Activated naive CD8-positive, alpha-beta T cell treated with anti-CD3 and anti-CD28 coated beads, Interleukin-2, amount 10 ng/mL, durations not matched to agents 7 days and 5 days (primary cell): ENCODE data around the gene KRTAP10-5. TPM values are rescaled to one million over a fixed set of nuclear protein-coding genes. Genes with fewer than 3 reads are reported as not detected.
A peak's percentile ranks its signal among the peaks of the same experiment; 100 is the strongest.
"Not testable (repeated sequence)": the region's sequence is repeated elsewhere in the genome, so short reads cannot be mapped to it uniquely, and the experiment has no call there.

Experiments
- ATAC-seq: fragments of 150-1000 bp; cut with Tn5 transposase; one replicate; pipeline ENCODE4 v1.10.0; 2021; ENCODE audit warnings: low read depth, moderate library complexity
- POLR2A ChIA-PET: fragments of 350-600 bp; sonication (Branson Sonifier 250); formaldehyde crosslinking; loops from one replicate; lab custom pipeline; 2021; ENCODE audit warnings: antibody characterized with exemption; lab: Charles Lee
- DNase-seq: peaks from one replicate; pipeline ENCODE4 v3.0.0; 2021
- H3K27ac Mint-ChIP-seq: one replicate; pipeline ENCODE4 v1.8.0; 2022; ENCODE audit warnings: mild to moderate bottlenecking, mixed read lengths
- H3K27me3 Mint-ChIP-seq: one replicate; pipeline ENCODE4 v1.8.0; 2022; ENCODE audit warnings: mild to moderate bottlenecking, moderate library complexity, mixed read lengths
- H3K36me3 Mint-ChIP-seq: one replicate; pipeline ENCODE4 v1.8.0; 2021; ENCODE audit warnings: mild to moderate bottlenecking, mixed read lengths
- H3K4me1 Mint-ChIP-seq: one replicate; pipeline ENCODE4 v1.8.0; 2021; ENCODE audit warnings: mixed read lengths
- H3K4me3 Mint-ChIP-seq: one replicate; pipeline ENCODE4 v1.8.0; 2022; ENCODE audit warnings: mild to moderate bottlenecking, moderate library complexity, mixed read lengths
- H3K9me3 Mint-ChIP-seq: one replicate; pipeline ENCODE4 v1.8.0; 2021; ENCODE audit warnings: mixed read lengths
- total RNA-seq, 2 experiments: library from RNA; stranded (reverse); gene quantifications; one replicate each; pipeline ENCODE4 v1.2.3, GENCODE V29; 2021

Gene KRTAP10-5
- total RNA-seq, 2 experiments from 2014 or later, result not detected

DNA sequence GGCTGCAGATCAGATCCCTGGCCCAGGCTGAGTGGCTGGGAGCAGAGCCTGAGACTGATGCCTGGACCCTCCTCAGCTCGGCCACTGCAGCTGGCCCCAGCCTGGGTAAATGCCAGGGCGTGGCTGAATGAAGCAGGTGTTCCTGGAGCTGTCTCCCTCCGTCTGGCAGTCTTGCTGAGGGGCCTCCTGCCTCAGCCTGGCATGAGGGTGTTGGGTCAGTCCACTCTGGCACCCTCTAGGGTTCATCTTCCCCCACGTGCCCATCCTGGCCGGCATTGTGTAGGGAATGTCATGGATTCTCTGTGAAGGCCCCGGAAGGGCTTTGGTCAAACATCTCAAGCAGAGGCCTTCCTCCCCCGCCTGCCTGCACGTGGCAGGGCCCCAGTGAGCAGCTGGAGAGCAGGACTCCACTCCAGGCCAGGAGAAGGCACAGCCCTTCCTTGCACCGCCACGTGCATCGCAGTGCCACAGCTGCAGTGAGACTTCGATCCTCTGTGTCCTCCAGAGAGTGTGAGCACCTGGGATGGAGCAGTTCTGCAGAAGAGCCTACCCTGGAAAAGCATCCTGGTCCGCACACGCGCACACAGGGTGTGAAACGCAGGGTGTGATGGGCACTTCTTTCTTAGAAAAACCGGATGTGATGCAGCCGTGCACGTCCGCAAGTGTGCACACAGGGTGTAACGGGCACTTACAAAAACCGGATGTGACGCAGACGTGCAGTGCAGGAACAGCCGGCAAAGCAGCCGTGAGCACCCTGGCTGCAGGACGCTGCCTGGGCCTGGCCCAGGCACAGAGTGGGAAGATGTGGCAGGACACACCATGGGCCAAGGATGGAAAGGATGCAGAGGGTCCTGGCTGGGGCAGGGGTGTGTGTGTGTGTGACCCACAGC lies 11.5 kb downstream of the KRTAP10-5 start:
- Mint-ChIP-seq H3K27me3 (no peaks in the 10 kb centered on the region), H3K4me3 (no peak overlapping the region), H3K36me3 (no peaks in the 10 kb centered on the region), H3K4me1 (peaks cover 10% of the 10 kb centered on the region), H3K9me3 (no peaks in the 10 kb centered on the region), H3K27ac (no peak overlapping the region)
- no peak for DNase-seq
- POLR2A ChIA-PET, result no interaction called here
- ATAC-seq, result no peak

DNA sequence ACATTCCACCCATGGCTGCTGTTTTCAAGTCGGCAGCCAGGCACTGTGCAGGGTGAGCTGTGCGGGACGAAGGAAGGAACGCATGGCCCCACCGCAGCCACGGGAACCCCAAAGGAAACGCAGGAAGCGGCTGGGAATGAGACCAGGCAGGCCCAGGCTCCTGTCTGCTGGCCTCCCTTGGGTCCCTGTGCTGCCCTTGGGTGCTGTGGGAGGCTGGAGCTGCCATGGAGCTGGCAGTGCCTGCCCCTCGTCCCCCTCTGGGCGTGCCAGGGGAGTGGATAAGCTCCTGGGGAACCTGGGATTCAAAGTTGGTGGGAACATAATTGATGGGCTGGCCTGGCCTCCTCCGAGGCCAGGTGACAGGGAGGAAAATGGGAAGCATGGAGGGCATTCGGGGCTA lies 12.1 kb downstream of the KRTAP10-5 start:
- H3K9me3 Mint-ChIP-seq, result peaks cover under 1% of the 10 kb centered on the region
- no peak overlapping the region for H3K4me3 Mint-ChIP-seq
- POLR2A ChIA-PET, result no interaction called here
- no peaks in the 10 kb centered on the region for H3K27me3 Mint-ChIP-seq
- H3K27ac Mint-ChIP-seq, result no peak overlapping the region
- no peaks in the 10 kb centered on the region for H3K36me3 Mint-ChIP-seq
- ATAC-seq (no peak), DNase-seq (no peak)
- peaks cover 10% of the 10 kb centered on the region for H3K4me1 Mint-ChIP-seq

DNA sequence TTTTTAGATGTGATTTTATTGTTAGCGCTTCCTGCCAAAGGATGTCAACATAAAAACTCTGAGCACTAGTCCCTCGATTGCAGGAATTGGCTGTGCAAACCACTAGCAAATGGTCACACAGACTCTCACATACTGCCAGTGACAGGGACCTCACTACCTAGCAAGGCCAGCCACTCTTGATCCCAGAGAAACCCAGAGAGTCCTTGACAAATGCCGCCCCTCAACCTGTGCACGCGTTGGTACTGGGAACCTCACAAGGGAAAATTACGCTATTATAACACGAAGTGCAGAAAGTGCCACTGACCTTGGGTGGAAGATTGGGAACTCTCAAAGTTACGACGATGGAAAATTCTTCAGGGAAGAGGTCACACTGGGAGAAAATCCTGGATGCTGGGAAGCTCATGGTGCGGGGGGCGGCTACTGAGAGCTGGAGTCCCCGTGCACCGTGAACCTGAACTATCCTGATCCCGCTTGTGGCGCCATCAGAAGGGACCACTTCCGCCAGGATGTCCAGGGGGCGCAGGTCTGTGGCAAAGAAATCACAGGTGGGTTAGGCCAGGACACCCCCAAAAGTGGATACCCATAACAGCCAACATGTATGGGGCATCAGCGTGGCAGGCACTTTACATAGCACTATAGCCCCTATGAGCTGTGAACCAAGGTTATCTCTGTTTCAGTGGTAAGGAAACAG lies 12.8 kb downstream of the KRTAP10-5 start:
- POLR2A ChIA-PET, result no interaction called here
- Mint-ChIP-seq H3K4me1 (peaks cover 10% of the 10 kb centered on the region), H3K27me3 (no peaks in the 10 kb centered on the region), H3K9me3 (peaks cover 4% of the 10 kb centered on the region), H3K4me3 (no peak overlapping the region), H3K36me3 (no peaks in the 10 kb centered on the region), H3K27ac (no peak overlapping the region)
- ATAC-seq, result no peak
- DNase-seq, result no peak

DNA sequence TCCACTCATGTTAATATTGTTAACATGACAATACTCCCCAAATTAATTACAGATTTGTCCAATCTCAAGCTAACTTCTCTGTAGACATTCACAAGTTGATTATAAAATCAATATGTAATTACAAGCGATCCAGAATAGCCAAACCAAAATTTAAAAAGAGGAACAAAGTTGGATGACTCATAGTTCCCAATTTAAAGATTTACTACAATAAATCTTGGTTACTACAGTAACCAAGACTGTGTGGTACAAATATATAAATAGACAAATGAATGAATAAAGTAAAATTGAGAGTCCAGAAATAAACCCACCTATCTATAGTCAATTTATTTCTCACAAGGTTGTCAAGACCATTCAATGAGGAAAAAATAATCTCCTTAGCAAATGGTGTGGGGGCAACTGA lies 14.0 kb downstream of the KRTAP10-5 start:
- POLR2A ChIA-PET, result no interaction called here
- H3K4me1 Mint-ChIP-seq, result peaks cover 10% of the 10 kb centered on the region
- H3K27ac Mint-ChIP-seq, result no peak overlapping the region
- ATAC-seq (no peak), DNase-seq (no peak)
- peaks cover 11% of the 10 kb centered on the region for H3K9me3 Mint-ChIP-seq
- H3K36me3 Mint-ChIP-seq, result peaks cover 2% of the 10 kb centered on the region
- H3K4me3 Mint-ChIP-seq, result no peak overlapping the region
- peaks cover 2% of the 10 kb centered on the region for H3K27me3 Mint-ChIP-seq

DNA sequence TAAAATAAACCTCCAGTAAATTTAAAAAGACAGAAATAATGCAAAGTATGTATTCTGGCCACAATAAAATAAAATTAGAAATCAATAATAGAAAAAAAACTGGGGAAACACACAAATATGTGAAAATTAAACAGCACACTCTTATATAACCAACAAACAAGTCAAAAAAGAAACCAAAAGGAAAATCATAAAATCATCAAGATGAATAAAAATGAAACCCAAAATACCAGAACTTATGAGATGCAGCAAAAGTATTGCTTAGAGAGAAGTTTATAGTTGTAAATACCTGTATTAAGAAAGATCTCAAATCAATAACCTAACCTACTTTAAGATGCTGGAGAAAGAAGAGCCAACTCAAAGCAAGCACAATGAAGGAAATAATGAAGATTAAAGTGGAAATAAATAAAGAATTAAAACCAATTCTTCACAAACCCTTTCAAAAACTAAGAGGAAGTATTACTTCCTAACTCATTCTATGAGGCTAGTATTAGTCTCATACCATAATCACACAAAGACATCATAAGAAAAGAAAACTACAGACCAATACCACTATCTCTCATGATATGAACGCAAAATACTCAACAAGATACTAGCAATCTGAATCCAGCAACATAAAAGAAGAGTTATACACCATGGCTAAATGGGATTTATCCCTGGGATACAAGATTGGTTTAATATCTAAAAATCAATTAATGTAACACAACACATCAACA lies 15.4 kb downstream of the KRTAP10-5 start:
- DNase-seq (no peak), ATAC-seq (peak; percentile 63)
- peaks cover 10% of the 10 kb centered on the region for H3K4me1 Mint-ChIP-seq
- H3K27me3 Mint-ChIP-seq, result peaks cover 9% of the 10 kb centered on the region
- POLR2A ChIA-PET, result no interaction called here
- H3K27ac Mint-ChIP-seq, result peak overlapping the region; percentile 75
- peak overlapping the region; percentile 35 for H3K4me3 Mint-ChIP-seq
- peaks cover 9% of the 10 kb centered on the region for H3K36me3 Mint-ChIP-seq
- H3K9me3 Mint-ChIP-seq, result peaks cover 18% of the 10 kb centered on the region

DNA sequence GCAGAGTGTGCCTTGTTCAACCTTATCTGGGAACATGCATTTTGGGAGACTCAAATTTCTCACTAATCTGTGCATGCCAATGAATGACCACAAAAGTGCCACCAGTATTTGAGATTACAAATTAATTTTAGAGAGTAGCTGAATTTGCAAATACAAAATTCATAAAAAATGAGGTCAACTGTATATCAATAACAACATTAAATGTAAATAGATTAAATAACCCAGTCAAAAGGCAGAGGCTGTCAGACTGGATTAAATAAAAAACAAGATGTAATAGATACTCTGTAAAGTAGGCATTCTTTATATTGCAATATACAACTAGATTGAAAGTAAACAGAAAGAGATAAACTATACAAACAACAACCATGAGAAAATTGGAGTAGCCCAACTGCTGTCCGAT lies 16.3 kb downstream of the KRTAP10-5 start:
- no peak overlapping the region for H3K4me3 Mint-ChIP-seq
- peaks cover 18% of the 10 kb centered on the region for H3K9me3 Mint-ChIP-seq
- peaks cover 9% of the 10 kb centered on the region for H3K36me3 Mint-ChIP-seq
- H3K4me1 Mint-ChIP-seq, result peaks cover 10% of the 10 kb centered on the region
- H3K27ac Mint-ChIP-seq, result no peak overlapping the region
- no peak for DNase-seq
- POLR2A ChIA-PET, result no interaction called here
- ATAC-seq, result no peak
- peaks cover 9% of the 10 kb centered on the region for H3K27me3 Mint-ChIP-seq

DNA sequence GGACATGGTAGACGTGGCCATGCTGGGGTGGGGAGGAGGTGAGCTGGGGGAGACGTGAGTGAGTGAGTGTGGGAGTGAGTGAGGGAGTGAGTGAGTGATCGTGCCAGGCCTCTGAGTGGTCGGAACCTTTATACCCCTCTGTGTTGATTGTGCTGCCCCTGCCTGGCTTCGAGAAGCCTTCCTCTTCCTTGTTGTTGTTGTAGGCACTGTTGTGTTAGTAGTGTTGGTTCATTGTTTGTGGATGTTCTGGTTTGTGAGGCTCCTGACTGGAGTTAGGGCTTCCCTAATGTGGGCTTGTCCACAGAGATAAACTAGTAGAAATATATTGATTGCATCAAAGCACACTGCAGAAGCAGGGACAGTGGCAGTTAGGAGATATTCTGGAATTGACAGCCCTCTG lies 21.7 kb downstream of the KRTAP10-5 start, which contains the start of gene KRTAP10-3:
KRTAP10-3 (minus strand) TSS at position 101 of the 400 bp plus-strand sequence; CDS start at position 21, 80 bp downstream.
- Mint-ChIP-seq H3K4me1 (no peaks in the 10 kb centered on the region), H3K27me3 (peaks cover 9% of the 10 kb centered on the region), H3K9me3 (peaks cover 18% of the 10 kb centered on the region), H3K36me3 (peaks cover 9% of the 10 kb centered on the region), H3K27ac (no peak within 1 kb of the TSS), H3K4me3 (no peak within 1 kb of the TSS)
- DNase-seq (no peak), ATAC-seq (no peak)
- POLR2A ChIA-PET, result no interaction called here

DNA sequence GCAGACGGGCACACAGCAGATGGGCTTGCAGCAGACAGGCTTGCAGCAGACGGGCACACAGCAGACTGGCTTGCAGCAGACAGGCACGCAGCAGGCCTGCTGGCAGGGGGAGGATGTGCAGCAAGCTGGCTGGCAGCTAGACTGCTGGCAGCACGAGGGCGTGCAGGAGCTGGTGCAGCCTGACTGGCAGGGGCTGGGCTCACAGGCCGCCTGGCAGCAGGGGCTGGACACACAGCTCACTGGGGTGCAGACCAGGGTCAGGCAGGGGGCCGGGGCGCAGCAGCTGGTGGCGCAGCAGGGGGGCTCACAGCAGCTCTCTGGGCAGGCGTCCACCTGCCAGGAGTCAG lies 22.1 kb downstream of the KRTAP10-5 start:
- H3K4me3 Mint-ChIP-seq, POLR2A ChIA-PET, H3K27ac Mint-ChIP-seq, H3K36me3 Mint-ChIP-seq, H3K4me1 Mint-ChIP-seq, ATAC-seq, H3K27me3 Mint-ChIP-seq, DNase-seq: not testable (repeated sequence)
- H3K9me3 Mint-ChIP-seq, result peaks cover 18% of the 10 kb centered on the region

DNA sequence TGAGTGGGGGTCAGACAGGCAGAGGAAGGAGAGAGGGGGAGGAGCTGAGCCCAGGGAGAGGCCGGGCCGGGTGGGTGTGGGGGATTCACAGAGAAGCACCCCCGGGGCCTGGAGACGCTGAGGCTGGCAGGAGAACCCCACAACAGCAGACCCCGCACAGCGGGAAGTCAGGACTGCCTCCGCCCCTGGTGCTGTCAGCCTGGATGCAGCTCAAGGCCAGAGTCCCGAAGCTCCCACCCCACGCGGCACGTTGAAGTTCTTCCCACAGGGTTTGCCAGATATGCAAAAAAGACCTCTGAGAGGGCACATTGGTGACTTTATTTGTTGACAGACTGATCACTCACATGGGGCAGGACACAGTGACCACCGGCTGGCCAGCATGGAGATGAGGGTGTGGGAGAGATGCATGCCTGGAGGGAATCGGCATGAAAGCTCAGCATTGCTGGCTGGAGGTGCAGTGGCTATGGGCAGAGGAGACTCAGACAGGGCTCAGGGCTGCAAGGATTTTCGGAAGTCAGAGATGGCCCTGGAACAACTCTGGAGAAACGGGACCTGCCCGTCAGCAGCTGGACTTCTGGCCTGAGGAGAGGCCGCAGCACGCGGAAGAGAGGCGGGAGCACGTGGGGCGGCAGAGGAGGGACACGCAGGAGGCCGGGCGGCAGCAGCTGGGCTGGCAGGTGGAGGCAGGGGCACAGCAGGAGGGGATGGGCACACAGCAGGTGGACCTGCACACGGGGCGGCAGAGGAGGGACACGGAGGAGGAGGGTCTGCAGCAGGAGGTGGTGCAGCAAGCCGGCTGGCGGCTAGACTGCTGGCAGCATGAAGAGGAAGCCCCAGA lies 22.7 kb downstream of the KRTAP10-5 start:
- no peak for ATAC-seq
- Mint-ChIP-seq H3K27me3 (peaks cover 14% of the 10 kb centered on the region), H3K27ac (no peak overlapping the region), H3K4me1 (no peaks in the 10 kb centered on the region), H3K4me3 (no peak overlapping the region), H3K9me3 (peaks cover 17% of the 10 kb centered on the region), H3K36me3 (peaks cover 9% of the 10 kb centered on the region)
- no peak for DNase-seq
- POLR2A ChIA-PET, result no interaction called here

DNA sequence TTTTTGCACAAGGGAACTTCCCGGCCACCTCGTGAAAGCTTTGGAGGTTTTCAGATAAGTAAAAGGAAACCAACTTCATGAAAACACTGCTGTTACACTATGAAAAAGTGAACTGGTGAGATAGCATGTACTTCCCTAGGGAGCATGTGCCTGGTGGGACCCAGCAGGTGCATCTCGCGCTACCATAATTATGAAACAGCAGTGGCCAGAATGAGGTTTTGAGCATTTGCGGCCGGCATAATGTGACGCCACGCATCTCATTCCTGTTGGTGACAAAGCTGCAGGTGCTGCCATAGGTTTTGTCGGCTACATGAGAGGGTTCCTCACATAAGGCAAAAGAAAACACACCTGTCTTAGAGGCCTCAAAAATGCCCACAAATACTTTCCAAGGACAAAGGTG lies 23.5 kb downstream of the KRTAP10-5 start:
- no peak overlapping the region for H3K27ac Mint-ChIP-seq
- no peak overlapping the region for H3K4me3 Mint-ChIP-seq
- POLR2A ChIA-PET, result no interaction called here
- no peaks in the 10 kb centered on the region for H3K4me1 Mint-ChIP-seq
- H3K27me3 Mint-ChIP-seq, result peaks cover 11% of the 10 kb centered on the region
- H3K36me3 Mint-ChIP-seq, result peaks cover 7% of the 10 kb centered on the region
- H3K9me3 Mint-ChIP-seq, result peaks cover 10% of the 10 kb centered on the region
- DNase-seq (no peak), ATAC-seq (no peak)

DNA sequence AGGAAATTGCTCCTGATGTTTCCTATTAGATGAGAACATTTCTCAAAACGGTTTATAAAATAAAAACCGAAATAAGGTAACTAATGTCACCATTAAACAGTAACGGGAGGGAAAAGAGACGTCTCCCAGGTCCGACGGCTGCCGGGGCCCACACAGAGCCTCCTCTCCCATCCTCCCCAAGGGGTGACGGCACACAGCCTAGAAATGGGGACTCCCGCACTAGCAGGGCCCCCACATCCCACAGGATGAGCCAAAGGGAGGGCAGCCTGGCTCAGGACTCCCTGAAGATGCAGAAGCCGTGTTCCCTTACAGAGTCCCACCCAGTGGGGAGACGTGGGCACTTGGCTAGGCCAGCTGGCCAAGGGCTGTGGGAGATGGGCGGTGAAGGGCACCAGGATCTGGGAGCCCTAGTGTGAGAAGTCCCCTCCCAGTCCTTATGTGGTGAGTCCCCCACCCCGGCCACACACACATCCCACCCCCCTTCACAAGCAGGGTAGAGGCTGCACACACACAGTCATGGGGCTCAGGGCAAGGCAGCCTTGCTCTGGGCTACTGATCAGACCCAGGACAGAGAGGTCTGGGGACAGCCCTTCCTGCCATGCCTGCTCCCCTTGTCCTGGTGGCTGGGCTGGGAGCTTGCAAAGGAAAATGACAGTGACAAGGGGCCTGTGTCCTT lies 25.1 kb downstream of the KRTAP10-5 start:
- H3K4me1 Mint-ChIP-seq, result no peaks in the 10 kb centered on the region
- H3K27me3 Mint-ChIP-seq, result peaks cover 5% of the 10 kb centered on the region
- no peak for DNase-seq
- H3K27ac Mint-ChIP-seq, result no peak overlapping the region
- POLR2A ChIA-PET, result no interaction called here
- H3K4me3 Mint-ChIP-seq, result no peak overlapping the region
- peaks cover under 1% of the 10 kb centered on the region for H3K36me3 Mint-ChIP-seq
- peaks cover 4% of the 10 kb centered on the region for H3K9me3 Mint-ChIP-seq
- no peak for ATAC-seq

DNA sequence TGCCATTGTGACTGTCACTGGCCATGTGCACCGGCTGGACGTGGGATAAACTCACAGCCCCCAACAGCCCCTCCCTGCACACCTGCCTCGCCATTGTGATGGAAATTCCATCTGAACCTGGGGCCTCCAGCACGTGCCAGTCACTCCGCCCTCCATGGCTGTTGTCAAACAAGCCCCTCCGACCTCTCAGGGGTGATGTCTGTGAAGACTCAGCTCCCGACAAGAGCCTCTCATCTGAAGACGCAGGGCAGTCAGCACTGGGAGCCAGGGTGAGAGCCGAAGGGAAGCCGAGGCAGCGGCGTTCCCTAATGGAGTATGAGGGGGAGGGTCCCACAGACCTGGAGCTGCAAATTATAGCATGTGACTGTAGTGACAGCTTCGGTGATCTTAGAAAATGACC lies 27.7 kb downstream of the KRTAP10-5 start:
- no peak overlapping the region for H3K4me3 Mint-ChIP-seq
- no peak overlapping the region for H3K27ac Mint-ChIP-seq
- peaks cover 5% of the 10 kb centered on the region for H3K36me3 Mint-ChIP-seq
- DNase-seq (no peak), ATAC-seq (no peak)
- peaks cover 7% of the 10 kb centered on the region for H3K9me3 Mint-ChIP-seq
- POLR2A ChIA-PET, result no interaction called here
- H3K27me3 Mint-ChIP-seq, result peaks cover 5% of the 10 kb centered on the region
- peaks cover 9% of the 10 kb centered on the region for H3K4me1 Mint-ChIP-seq
